Stimulated activated CD8-positive, alpha-beta memory T cell treated with anti-CD3 and anti-CD28 coated beads, Interleukin-12 subunit alpha, Interleukin-12 subunit beta, amount 100 ng/mL, for 24 hours (primary cell): ENCODE data around the gene SPRED3.

Source experiments
- DNase-seq: peaks from one replicate; pipeline ENCODE4 v3.0.0-alpha.2; 2020; ENCODE audit errors: extremely low read depth

The SPRED3 gene

GRCh38 chr19:38445362-38445761, 56.9 kb downstream of the SPRED3 start:
- DNase-seq: no peak

DNA sequence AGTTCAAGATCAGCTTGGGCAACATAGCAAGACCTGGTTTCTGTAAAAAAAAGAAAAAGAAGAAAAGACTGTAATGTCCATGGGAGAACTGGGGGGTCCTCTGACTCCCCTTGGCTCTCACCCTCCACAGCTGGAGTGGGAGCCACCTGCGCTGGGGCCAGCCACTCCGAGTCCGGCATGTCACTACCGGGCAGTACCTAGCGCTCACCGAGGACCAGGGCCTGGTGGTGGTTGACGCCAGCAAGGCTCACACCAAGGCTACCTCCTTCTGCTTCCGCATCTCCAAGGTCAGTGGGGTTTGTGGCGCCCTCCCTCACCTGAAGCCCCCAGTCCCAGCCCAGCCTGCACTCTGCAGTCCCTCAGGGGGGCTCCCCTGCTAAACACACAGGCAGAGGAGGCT, 59.7 kb downstream of the SPRED3 start:
- DNase-seq: no peak
